ENCODE measurements around the gene SKI. TPM values are rescaled to one million over a fixed set of nuclear protein-coding genes. Genes with fewer than 3 reads are reported as not detected.
A peak's percentile ranks its signal among the peaks of the same experiment; 100 is the strongest.

Gene SKI
- total RNA-seq, 1 donor from 2014 or later, result 26.9 TPM

- no peak overlapping the region for H3K4me3 ChIP-seq (ENCODE audit: low read depth, low read length)
- H3K27me3 ChIP-seq (ENCODE audit: control insufficient read depth, insufficient read depth, low read length), result no peaks in the 10 kb centered on the region
- no peak for TF ChIP-seq CTCF (IDR thresholded peaks at IDR 0.05; ENCODE audit: insufficient read depth, low read length, poor library complexity, severe bottlenecking)
- peaks cover 1% of the 10 kb centered on the region for H3K36me3 ChIP-seq (ENCODE audit: control insufficient read depth, insufficient read depth, low read length)
- DNase-seq (ENCODE audit: low read depth), result no peak
These were observed 84.6 kb downstream of the SKI start for GRCh38 chr1:2312515-2313301.

- TF ChIP-seq CTCF (IDR thresholded peaks at IDR 0.05; ENCODE audit: insufficient read depth, low read length, poor library complexity, severe bottlenecking), result no peak
- H3K36me3 ChIP-seq (ENCODE audit: control insufficient read depth, insufficient read depth, low read length), result no peaks in the 10 kb centered on the region
- peak overlapping the region; percentile 50 for H3K4me3 ChIP-seq (ENCODE audit: low read depth, low read length)
- no peak for DNase-seq (ENCODE audit: low read depth)
- no peaks in the 10 kb centered on the region for H3K27me3 ChIP-seq (ENCODE audit: control insufficient read depth, insufficient read depth, low read length)
These were observed 85.6 kb downstream of the SKI start for GRCh38 chr1:2313651-2314261.

- no peaks in the 10 kb centered on the region for H3K27me3 ChIP-seq (ENCODE audit: control insufficient read depth, insufficient read depth, low read length)
- no peaks in the 10 kb centered on the region for H3K36me3 ChIP-seq (ENCODE audit: control insufficient read depth, insufficient read depth, low read length)
- peak overlapping the region; percentile 50 for H3K4me3 ChIP-seq (ENCODE audit: low read depth, low read length)
- no peak for DNase-seq (ENCODE audit: low read depth)
- no peak for TF ChIP-seq CTCF (IDR thresholded peaks at IDR 0.05; ENCODE audit: insufficient read depth, low read length, poor library complexity, severe bottlenecking)
These were observed 86.2 kb downstream of the SKI start for GRCh38 chr1:2314273-2314802.

GRCh38 chr1:2314803-2315673 lies 86.9 kb downstream of the SKI start:
- TF ChIP-seq CTCF (IDR thresholded peaks at IDR 0.05; ENCODE audit: insufficient read depth, low read length, poor library complexity, severe bottlenecking), result peak; percentile 58
- no peak for DNase-seq (ENCODE audit: low read depth)

GRCh38 chr1:2315674-2316450 lies 87.7 kb downstream of the SKI start:
- DNase-seq (ENCODE audit: low read depth), result no peak
- TF ChIP-seq CTCF (IDR thresholded peaks at IDR 0.05; ENCODE audit: insufficient read depth, low read length, poor library complexity, severe bottlenecking), result no peak
- Histone ChIP-seq H3K36me3 (ENCODE audit: control insufficient read depth, insufficient read depth, low read length) (no peaks in the 10 kb centered on the region), H3K4me3 (ENCODE audit: low read depth, low read length) (no peak overlapping the region), H3K27me3 (ENCODE audit: control insufficient read depth, insufficient read depth, low read length) (no peaks in the 10 kb centered on the region)

More at GRCh38 chr1:2314803-2315673, 86.9 kb downstream of the SKI start:
- Histone ChIP-seq H3K27me3 (ENCODE audit: control insufficient read depth, insufficient read depth, low read length) (no peaks in the 10 kb centered on the region), H3K4me3 (ENCODE audit: low read depth, low read length) (peak overlapping the region; percentile 50), H3K36me3 (ENCODE audit: control insufficient read depth, insufficient read depth, low read length) (no peaks in the 10 kb centered on the region)
